Neuronal stem cell (in vitro differentiated cells): ENCODE data around the gene TTLL13.
A peak's percentile ranks its signal among the peaks of the same experiment; 100 is the strongest.

Experiments used
- DNase-seq: peaks from one replicate; pipeline ENCODE4 v3.0.0-alpha.2; 2013; ENCODE audit warnings: low spot score
- H2AFZ ChIP-seq: one replicate; pipeline ENCODE4 v1.6.1; 2013; ENCODE audit warnings: mild to moderate bottlenecking, low read length, inconsistent platforms
- H2AK5ac ChIP-seq: 2 replicates; pipeline ENCODE4 v1.6.1; 2013; ENCODE audit warnings: low read depth, mild to moderate bottlenecking, inconsistent platforms, low read length, moderate library complexity, mixed read lengths
- H2BK120ac ChIP-seq: 2 replicates; pipeline ENCODE4 v1.6.1; 2013; ENCODE audit warnings: low read depth, mild to moderate bottlenecking, inconsistent platforms, low read length, moderate library complexity, mixed read lengths
- H2BK12ac ChIP-seq: one replicate; pipeline ENCODE4 v1.6.1; 2013; ENCODE audit warnings: low read length, inconsistent platforms
- H2BK15ac ChIP-seq: 2 replicates; pipeline ENCODE4 v1.6.1; 2013; ENCODE audit warnings: mild to moderate bottlenecking, low read length, inconsistent platforms, mixed read lengths
- H2BK5ac ChIP-seq: one replicate; pipeline ENCODE4 v1.6.1; 2013; ENCODE audit warnings: inconsistent platforms, mild to moderate bottlenecking, low read length, moderate library complexity
- H3K14ac ChIP-seq: one replicate; pipeline ENCODE4 v1.6.1; 2013; ENCODE audit warnings: low read length, inconsistent platforms
- H3K18ac ChIP-seq: 2 replicates; pipeline ENCODE4 v1.6.1; 2013; ENCODE audit warnings: low read length, inconsistent platforms
- H3K23ac ChIP-seq: 2 replicates; pipeline ENCODE4 v1.6.1; 2013; ENCODE audit warnings: low read depth, mild to moderate bottlenecking, mixed read lengths, low read length, inconsistent platforms; ENCODE audit not compliant: poor library complexity
- H3K27ac ChIP-seq: replicated peaks from 3 replicates; pipeline ENCODE4 v1.5.1; 2013; ENCODE audit warnings: low read length, inconsistent platforms
- H3K27me3 ChIP-seq, 3 experiments: 2 replicates each; pipeline ENCODE4 v1.6.1; 2013; ENCODE audit warnings: low read length in 3 of 3, mild to moderate bottlenecking in 2 of 3, inconsistent platforms in 1 of 3, low read depth in 1 of 3, mixed read lengths in 1 of 3, moderate library complexity in 1 of 3; ENCODE audit not compliant: control insufficient read depth in 3 of 3, insufficient read depth in 3 of 3
- H3K36me3 ChIP-seq, 2 donors: replicated peaks in 1 of 2; 2 replicates each; pipeline ENCODE4 v1.6.1; 2013; ENCODE audit warnings: low read length in 2 of 2; ENCODE audit not compliant: control insufficient read depth in 2 of 2, insufficient read depth in 2 of 2
- H3K4ac ChIP-seq: 2 replicates; pipeline ENCODE4 v1.6.1; 2013; ENCODE audit warnings: inconsistent platforms, mild to moderate bottlenecking, low read length, moderate library complexity
- H3K4me1 ChIP-seq, 2 donors: 1 replicate in 1 of 2; 2 replicates in 1 of 2; pipeline ENCODE4 v1.6.1; 2013; ENCODE audit warnings: low read length in 2 of 2, low read depth in 1 of 2; ENCODE audit not compliant: control insufficient read depth in 2 of 2, insufficient read depth in 1 of 2
- H3K4me2 ChIP-seq: one replicate; pipeline ENCODE4 v1.6.1; 2013; ENCODE audit warnings: mild to moderate bottlenecking, low read length, inconsistent platforms; ENCODE audit not compliant: insufficient read depth, poor library complexity, severe bottlenecking
- H3K4me3 ChIP-seq, 2 donors: 2 replicates each; pipeline ENCODE4 v1.5.1; 2013; ENCODE audit warnings: low read length in 2 of 2, mild to moderate bottlenecking in 2 of 2, inconsistent platforms in 1 of 2, moderate library complexity in 1 of 2
- H3K79me1 ChIP-seq: one replicate; pipeline ENCODE4 v1.6.1; 2013; ENCODE audit warnings: low read depth, mild to moderate bottlenecking, inconsistent platforms, low read length, moderate library complexity
- H3K9ac ChIP-seq: one replicate; pipeline ENCODE4 v1.6.1; 2013; ENCODE audit warnings: mild to moderate bottlenecking, low read depth, low read length, inconsistent platforms; ENCODE audit not compliant: poor library complexity
- H3K9me3 ChIP-seq, 2 donors: replicated peaks in 1 of 2; 2 replicates each; pipeline versions ENCODE3 to v1.6.1; 2013; ENCODE audit warnings: low read length in 2 of 2, mild to moderate bottlenecking in 2 of 2, inconsistent platforms in 1 of 2, low read depth in 1 of 2, mixed read lengths in 1 of 2, moderate library complexity in 1 of 2; ENCODE audit not compliant: control insufficient read depth in 2 of 2, insufficient read depth in 1 of 2
- H4K8ac ChIP-seq: one replicate; pipeline ENCODE4 v1.6.1; 2013; ENCODE audit warnings: low read depth, mild to moderate bottlenecking, inconsistent platforms, low read length, moderate library complexity
- H4K91ac ChIP-seq: one replicate; pipeline ENCODE4 v1.6.1; 2013; ENCODE audit warnings: low read length, low read depth, mild to moderate bottlenecking, inconsistent platforms; ENCODE audit not compliant: poor library complexity
- WGBS, 2 donors: extraction: QIAGEN DNeasy Blood & Tissue Kit; methylation state at CpG; one replicate each; pipeline ENCODE4 v1.1.7; 2013; ENCODE audit warnings: missing lambda C conversion rate in 2 of 2, mixed read lengths in 1 of 2; ENCODE audit not compliant: insufficient read length in 2 of 2, insufficient replicate concordance in 1 of 2; ENCODE audit errors: extremely low coverage in 2 of 2; 5-methylcytosine and 5-hydroxymethylcytosine counted together

Gene TTLL13

GRCh38 chr15:90201944-90202375 lies 47.4 kb upstream of the TTLL13 start:
- peak overlapping the region; percentile 97 for H3K18ac ChIP-seq
- peak overlapping the region; percentile 98 for H3K9ac ChIP-seq
- H3K27ac ChIP-seq = no peak overlapping the region
- H2BK5ac ChIP-seq = peak overlapping the region; percentile 83
- H3K14ac ChIP-seq = no peak overlapping the region
- no peaks in the 10 kb centered on the region for H3K27me3 ChIP-seq
- no peak overlapping the region for H4K8ac ChIP-seq
- peak overlapping the region; percentile 90 to 99 for H3K4me3 ChIP-seq
- peak overlapping the region; percentile 95 for H3K4me2 ChIP-seq
- DNase-seq = peak; percentile 31
- no peaks in the 10 kb centered on the region for H3K9me3 ChIP-seq
- peak overlapping the region; percentile 92 for H2AFZ ChIP-seq
- H3K79me1 ChIP-seq = peaks cover 7% of the 10 kb centered on the region
- no peak overlapping the region for H3K23ac ChIP-seq
- no peak overlapping the region for H2BK12ac ChIP-seq
- no peak overlapping the region for H2BK15ac ChIP-seq
- H2BK120ac ChIP-seq = no peak overlapping the region
- H3K4me1 ChIP-seq = peaks cover 11% of the 10 kb centered on the region in 2 donors
- no peak overlapping the region for H4K91ac ChIP-seq
- H2AK5ac ChIP-seq = no peak overlapping the region
- H3K4ac ChIP-seq = no peak overlapping the region
- WGBS, 2 donors = no CpG with 5 or more reads among the region's 25 CpGs
- H3K36me3 ChIP-seq = peaks cover 0 to 26% of the 10 kb centered on the region in 2 donors

DNA sequence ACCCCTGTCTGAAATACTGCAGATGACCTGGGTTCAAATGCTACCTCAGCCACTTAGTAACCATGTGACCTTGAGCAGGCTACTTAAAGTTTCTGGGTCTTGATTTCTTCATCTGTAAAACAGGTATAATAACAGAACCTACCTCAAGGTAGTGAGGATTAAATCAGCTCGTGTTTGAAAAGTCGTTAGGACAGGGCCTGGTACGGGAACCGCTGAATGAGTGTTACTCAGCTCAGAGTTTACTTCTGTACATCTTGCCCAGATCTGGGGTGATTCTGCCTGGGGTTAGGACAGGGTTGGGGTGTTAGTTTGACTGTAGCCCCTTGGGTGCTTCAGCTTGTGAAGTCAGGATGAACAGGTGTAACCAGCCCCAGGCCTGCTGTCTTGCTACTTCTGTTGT lies 46.4 kb upstream of the TTLL13 start:
- no peak overlapping the region for H3K4me2 ChIP-seq
- H2BK5ac ChIP-seq = no peak overlapping the region
- H3K27me3 ChIP-seq = no peaks in the 10 kb centered on the region
- H3K18ac ChIP-seq = no peak overlapping the region
- peaks cover 7% of the 10 kb centered on the region for H3K79me1 ChIP-seq
- WGBS, 2 donors = no CpG with 5 or more reads among the region's 4 CpGs
- no peak overlapping the region for H3K23ac ChIP-seq
- no peak overlapping the region for H3K4ac ChIP-seq
- no peak overlapping the region for H3K9ac ChIP-seq
- no peak for DNase-seq
- no peak overlapping the region for H3K27ac ChIP-seq
- H2BK120ac ChIP-seq = no peak overlapping the region
- H3K14ac ChIP-seq = no peak overlapping the region
- H4K91ac ChIP-seq = no peak overlapping the region
- H3K4me3 ChIP-seq = peak overlapping the region; percentile 56 to 90
- peaks cover 0 to 33% of the 10 kb centered on the region in 2 donors for H3K36me3 ChIP-seq
- H2BK12ac ChIP-seq = no peak overlapping the region
- H3K9me3 ChIP-seq = no peaks in the 10 kb centered on the region
- peaks cover 11% of the 10 kb centered on the region in 2 donors for H3K4me1 ChIP-seq
- H2AK5ac ChIP-seq = no peak overlapping the region
- H2AFZ ChIP-seq = no peak overlapping the region
- H4K8ac ChIP-seq = no peak overlapping the region
- H2BK15ac ChIP-seq = no peak overlapping the region

DNA sequence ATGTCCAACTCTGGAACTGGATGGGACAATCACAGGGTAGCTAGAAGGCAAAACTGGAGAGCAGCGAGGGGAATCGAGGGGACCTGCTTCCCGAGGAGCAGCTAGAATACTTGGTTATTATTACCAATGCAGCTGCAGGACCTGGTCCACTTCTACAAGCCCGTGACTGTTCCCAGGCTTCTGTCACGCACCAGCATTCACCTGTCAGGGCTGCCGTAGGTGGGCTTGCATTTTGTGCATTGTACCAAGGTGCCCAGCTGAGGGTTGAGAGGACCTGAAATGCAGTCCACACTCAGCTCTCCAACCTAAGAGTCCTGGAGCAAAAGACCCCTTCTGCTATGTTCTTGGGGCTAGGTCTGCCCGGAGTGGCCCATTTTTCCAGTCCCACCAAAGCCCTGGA lies 45.9 kb upstream of the TTLL13 start:
- no CpG with 5 or more reads among the region's 7 CpGs for WGBS, 2 donors

GRCh38 chr15:90203922-90204321 lies 45.4 kb upstream of the TTLL13 start:
- no peak overlapping the region for H4K8ac ChIP-seq
- no peaks in the 10 kb centered on the region for H3K27me3 ChIP-seq
- H2BK120ac ChIP-seq = no peak overlapping the region
- no peak overlapping the region for H3K4ac ChIP-seq
- no peak for DNase-seq
- WGBS, 2 donors = no CpG with 5 or more reads among the region's 8 CpGs
- peaks cover 11% of the 10 kb centered on the region in 2 donors for H3K4me1 ChIP-seq
- peaks cover 0 to 33% of the 10 kb centered on the region in 2 donors for H3K36me3 ChIP-seq
- H3K9ac ChIP-seq = no peak overlapping the region
- no peak overlapping the region for H2BK15ac ChIP-seq
- H3K27ac ChIP-seq = no peak overlapping the region
- H3K9me3 ChIP-seq = no peaks in the 10 kb centered on the region
- H3K14ac ChIP-seq = no peak overlapping the region
- no peak overlapping the region for H3K4me2 ChIP-seq
- H3K4me3 ChIP-seq = no peak overlapping the region
- H2AFZ ChIP-seq = no peak overlapping the region
- H2AK5ac ChIP-seq = no peak overlapping the region
- H4K91ac ChIP-seq = no peak overlapping the region
- no peak overlapping the region for H2BK5ac ChIP-seq
- H3K18ac ChIP-seq = no peak overlapping the region
- H3K23ac ChIP-seq = no peak overlapping the region
- no peak overlapping the region for H2BK12ac ChIP-seq
- H3K79me1 ChIP-seq = peaks cover 7% of the 10 kb centered on the region

More for the DNA sequence above, 45.9 kb upstream of the TTLL13 start:
- H4K91ac ChIP-seq = no peak overlapping the region
- no peak overlapping the region for H3K23ac ChIP-seq
- no peak overlapping the region for H3K27ac ChIP-seq
- no peaks in the 10 kb centered on the region for H3K9me3 ChIP-seq
- no peak overlapping the region for H2AFZ ChIP-seq
- H3K9ac ChIP-seq = no peak overlapping the region
- H3K4me1 ChIP-seq = peaks cover 11% of the 10 kb centered on the region in 2 donors
- DNase-seq = no peak
- H3K79me1 ChIP-seq = peaks cover 7% of the 10 kb centered on the region
- H4K8ac ChIP-seq = no peak overlapping the region
- H3K18ac ChIP-seq = no peak overlapping the region
- H2BK120ac ChIP-seq = no peak overlapping the region
- no peak overlapping the region for H2AK5ac ChIP-seq
- peak overlapping the region in 1 of 2 donors; percentile 18 for H3K4me3 ChIP-seq
- H3K4ac ChIP-seq = no peak overlapping the region
- no peak overlapping the region for H2BK12ac ChIP-seq
- no peak overlapping the region for H3K14ac ChIP-seq
- no peaks in the 10 kb centered on the region for H3K27me3 ChIP-seq
- H2BK5ac ChIP-seq = no peak overlapping the region
- H2BK15ac ChIP-seq = no peak overlapping the region
- H3K36me3 ChIP-seq = peaks cover 0 to 33% of the 10 kb centered on the region in 2 donors
- no peak overlapping the region for H3K4me2 ChIP-seq
